Endothelial cell of umbilical vein (primary cell): ENCODE results near the gene UBC. TPM values are rescaled to one million over a fixed set of nuclear protein-coding genes. Genes with fewer than 3 reads are reported as not detected.

Source experiments
- BruUV-seq: library from RNA; stranded (reverse); fragments of 400-500 nt; replicated peaks from 2 replicates; lab custom pipeline; 2021; lab: Mats Ljungman, UMichigan
- CTCF ChIA-PET: fragments of 300-600, 350-600 bp; sonication (Branson Sonifier 250); formaldehyde crosslinking; loops from one replicate; lab custom pipeline; 2021; ENCODE audit warnings: antibody characterized with exemption, inconsistent platforms; lab: Charles Lee
- POLR2A ChIA-PET: fragments of 300-600, 350-600 bp; sonication (Branson Sonifier 250); formaldehyde crosslinking; loops from one replicate; lab custom pipeline; 2021; ENCODE audit warnings: antibody characterized with exemption, inconsistent platforms; lab: Charles Lee
- DNase-seq: peaks from one replicate; pipeline ENCODE4 v3.0.0-alpha.2; 2011; ENCODE audit warnings: low read depth, low spot score
- FAIRE-seq: peaks from 2 replicates; lab custom pipeline; 2011; peaks lifted over from hg19 to GRCh38; lab: Jason Lieb, UNC
- H2AFZ ChIP-seq: 2 replicates; pipeline ENCODE4 v1.6.0; 2012; ENCODE audit warnings: low read depth, low read length, control low read depth, inconsistent platforms
- H3K27ac ChIP-seq: 2 replicates; pipeline ENCODE4 v1.5.1; 2011; ENCODE audit warnings: low read depth, mild to moderate bottlenecking, control low read depth, low read length, moderate library complexity; ENCODE audit not compliant: insufficient read depth
- H3K27me3 ChIP-seq, 2 experiments: 2 replicates each; pipeline versions ENCODE4 v1.6.0 to v1.6.1; 2011; ENCODE audit warnings: low read length in 2 of 2, mixed read lengths in 1 of 2; ENCODE audit not compliant: control insufficient read depth in 2 of 2, insufficient read depth in 2 of 2
- H3K36me3 ChIP-seq, 2 experiments: 2 replicates in 1 of 2; 3 replicates in 1 of 2; pipeline ENCODE4 v1.5.1; 2011; ENCODE audit warnings: low read length in 2 of 2, mild to moderate bottlenecking in 1 of 2, moderate library complexity in 1 of 2; ENCODE audit not compliant: control insufficient read depth in 2 of 2, insufficient read depth in 2 of 2; ENCODE audit errors: extremely low read depth in 1 of 2
- H3K4me1 ChIP-seq: 3 replicates; pipeline ENCODE4 v1.5.1; 2011; ENCODE audit warnings: mild to moderate bottlenecking, low read length; ENCODE audit not compliant: control insufficient read depth, insufficient read depth; ENCODE audit errors: extremely low read depth
- H3K4me2 ChIP-seq: 2 replicates; pipeline ENCODE4 v1.6.1; 2011; ENCODE audit warnings: low read length, control low read depth, mixed read lengths; ENCODE audit not compliant: insufficient read depth
- H3K4me3 ChIP-seq, 3 experiments: fragments of 200-600 bp in 1 of 3; sonication (generic), shearing (Covaris generic) in 1 of 3; replicated peaks in 1 of 3; 2 replicates each; pipeline ENCODE4 v1.5.1; 2011 to 2016; ENCODE audit warnings: control low read depth in 3 of 3, low read length in 3 of 3, mild to moderate bottlenecking in 2 of 3, inconsistent platforms in 1 of 3, low read depth in 1 of 3, moderate library complexity in 1 of 3; ENCODE audit not compliant: insufficient read depth in 1 of 3
- H3K79me2 ChIP-seq: 2 replicates; pipeline ENCODE4 v1.6.0; 2012; ENCODE audit warnings: low read length, inconsistent platforms; ENCODE audit not compliant: control insufficient read depth, insufficient read depth
- H3K9ac ChIP-seq: replicated peaks from 2 replicates; pipeline ENCODE3; 2011; ENCODE audit warnings: low read length, control low read depth; ENCODE audit not compliant: insufficient read depth; ENCODE audit errors: extremely low read depth
- H3K9me1 ChIP-seq: replicated peaks from 3 replicates; pipeline ENCODE4 v1.6.0; 2011; ENCODE audit warnings: mild to moderate bottlenecking, low read length; ENCODE audit not compliant: control insufficient read depth, insufficient read depth; ENCODE audit errors: extremely low read depth
- H3K9me3 ChIP-seq: replicated peaks from 2 replicates; pipeline ENCODE4 v1.5.1; 2012; ENCODE audit warnings: low read length, inconsistent platforms; ENCODE audit not compliant: control insufficient read depth, insufficient read depth
- H4K20me1 ChIP-seq: replicated peaks from 2 replicates; pipeline ENCODE3; 2011; ENCODE audit warnings: mild to moderate bottlenecking, low read length; ENCODE audit not compliant: control insufficient read depth, insufficient read depth; ENCODE audit errors: extremely low read depth
- CTCF ChIP-seq, 2 donors: IDR thresholded peaks; 1 replicate in 1 of 2; 2 replicates in 1 of 2; pipeline ENCODE4 v1.5.1; 2011; ENCODE audit warnings: low read length in 2 of 2, mild to moderate bottlenecking in 2 of 2, moderate library complexity in 2 of 2, control low read depth in 1 of 2, inconsistent platforms in 1 of 2, low read depth in 1 of 2; ENCODE audit not compliant: insufficient read depth in 1 of 2; ENCODE audit errors: extremely low read depth in 1 of 2
- EZH2 ChIP-seq: IDR thresholded peaks from 2 replicates; pipeline ENCODE4 v1.6.1; 2012; ENCODE audit warnings: borderline replicate concordance, low read depth, mild to moderate bottlenecking, moderate library complexity, low read length, inconsistent platforms; ENCODE audit not compliant: severe bottlenecking
- FOS ChIP-seq: IDR thresholded peaks from 2 replicates; pipeline ENCODE4 v1.6.1; 2011; ENCODE audit warnings: mild to moderate bottlenecking, low read length, moderate library complexity, borderline replicate concordance; ENCODE audit not compliant: insufficient read depth
- GATA2 ChIP-seq: IDR thresholded peaks from 2 replicates; pipeline ENCODE4 v1.7.0; 2011; ENCODE audit warnings: low read depth, mild to moderate bottlenecking, moderate library complexity, mixed read lengths, low read length; ENCODE audit not compliant: insufficient read length, insufficient read depth
- JUN ChIP-seq: IDR thresholded peaks from 2 replicates; pipeline ENCODE4 v1.6.1; 2011; ENCODE audit warnings: borderline replicate concordance, low read depth; ENCODE audit not compliant: insufficient read length, insufficient read depth
- MYC ChIP-seq: IDR thresholded peaks from one replicate; pipeline ENCODE4 v1.6.1; 2011; ENCODE audit warnings: mild to moderate bottlenecking, low read depth, low read length
- POLR2A ChIP-seq: IDR thresholded peaks from 2 replicates; pipeline ENCODE4 v1.6.1; 2012; ENCODE audit warnings: low read depth, mild to moderate bottlenecking, control low read depth, low read length
- POLR2AphosphoS5 ChIP-seq: IDR thresholded peaks from 2 replicates; pipeline ENCODE4 v1.6.1; 2012; ENCODE audit warnings: low read depth, mild to moderate bottlenecking, control low read depth, low read length, moderate library complexity; ENCODE audit not compliant: insufficient read depth
- dilution Hi-C: fragments of 300-500 bp; cut with MboI; formaldehyde crosslinking; loops from one replicate; pipeline ENCODE4 v1.15.0; 2019; ENCODE audit warnings: low sequenced_read_pairs; ENCODE audit not compliant: extremely low pct_ligation_motif_present
- intact Hi-C: fragments of 100-400 bp; cut with micrococcal nuclease; formaldehyde crosslinking; loops from one replicate; pipeline ENCODE4 v1.10.0; 2022
- polyA plus RNA-seq, 4 experiments: library from polyadenylated mRNA; depleted of rRNA in 3 of 4; stranded (reverse) in 3 of 4; unstranded in 1 of 4; fragments of >200 nt; gene quantifications; 2 replicates each; pipeline versions ENCODE4 v1.2.1 to v1.2.3, GENCODE V29; 2011 to 2012; ENCODE audit warnings: missing spikeins in 1 of 4
- total RNA-seq: library from RNA; stranded (reverse); gene quantifications from 2 replicates; pipeline ENCODE4 v1.2.3, GENCODE V29; 2021
- TF ChIP-seq, protein P1 (sequence below): IDR thresholded peaks from 2 replicates; pipeline ENCODE4 v1.6.1; 2011; ENCODE audit not compliant: insufficient read depth, insufficient read length

Gene UBC
- total and polyA plus RNA-seq, 2 donors (not counting 3 experiments of a cell fraction or from before 2014, with no cell fraction given), result 875 to 1,305 TPM

DNA sequence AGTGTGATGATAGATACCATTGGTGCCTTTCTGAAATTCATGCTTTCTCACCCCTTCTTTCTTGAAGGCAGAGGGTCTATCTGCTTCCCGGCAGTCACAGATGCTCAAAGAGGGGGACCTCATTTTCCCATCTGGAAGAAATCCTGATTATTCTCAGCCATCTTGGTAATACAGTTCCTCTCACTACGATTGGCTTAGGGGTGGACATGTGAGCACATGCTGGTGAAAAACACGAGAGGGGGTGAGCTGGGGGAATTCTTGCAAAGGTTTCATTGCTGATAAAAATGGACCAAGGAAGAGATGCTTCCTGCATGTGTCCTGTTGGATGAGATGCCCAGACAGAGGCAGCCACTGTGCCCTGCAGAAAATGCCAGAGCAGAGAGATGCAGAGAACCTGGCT lies 37.0 kb downstream of the UBC start:
- BruUV-seq, result no TSS peak
- DNase-seq, result no peak
- Histone ChIP-seq H3K9ac (no peak overlapping the region), H3K4me2 (no peak overlapping the region), H3K9me3 (no peaks in the 10 kb centered on the region), H3K79me2 (no peaks in the 10 kb centered on the region), H2AFZ (no peak overlapping the region), H3K27ac (no peak overlapping the region), H4K20me1 (no peaks in the 10 kb centered on the region), H3K4me3 (no peak overlapping the region), H3K4me1 (peaks cover 9% of the 10 kb centered on the region), H3K36me3 (no peaks in the 10 kb centered on the region), H3K9me1 (no peaks in the 10 kb centered on the region), H3K27me3 (no peaks in the 10 kb centered on the region)
- intact Hi-C loops, result no loop called here
- no peak for FAIRE-seq
- dilution Hi-C loops, result no loop called here
- CTCF ChIA-PET, result no interaction called here
- POLR2A ChIA-PET, result no interaction called here
- TF ChIP-seq, protein P1, sequence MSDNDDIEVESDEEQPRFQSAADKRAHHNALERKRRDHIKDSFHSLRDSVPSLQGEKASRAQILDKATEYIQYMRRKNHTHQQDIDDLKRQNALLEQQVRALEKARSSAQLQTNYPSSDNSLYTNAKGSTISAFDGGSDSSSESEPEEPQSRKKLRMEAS, result no peak
- TF ChIP-seq CTCF (IDR thresholded peaks at IDR 0.05; ENCODE audit: extremely low read depth in 1 of 2, insufficient read depth in 1 of 2, low read depth in 1 of 2, low read length in 2 of 2), result no peak
- TF ChIP-seq POLR2A, result no peak
- TF ChIP-seq FOS, result no peak
- TF ChIP-seq JUN, result no peak

- no peak overlapping the region for H3K9ac ChIP-seq
- H3K4me1 ChIP-seq, result peaks cover 5% of the 10 kb centered on the region
- CTCF ChIA-PET, result no interaction called here
- DNase-seq (no peak), FAIRE-seq (no peak)
- H4K20me1 ChIP-seq, result no peaks in the 10 kb centered on the region
- no peaks in the 10 kb centered on the region for H3K9me1 ChIP-seq
- BruUV-seq, result no TSS peak
- H3K4me2 ChIP-seq, result no peak overlapping the region
- POLR2A ChIA-PET, result no interaction called here
- no peak overlapping the region for H2AFZ ChIP-seq
- no peak for TF ChIP-seq MYC
- TF ChIP-seq CTCF (IDR thresholded peaks at IDR 0.05; ENCODE audit: extremely low read depth in 1 of 2, insufficient read depth in 1 of 2, low read depth in 1 of 2, low read length in 2 of 2), result no peak
- TF ChIP-seq EZH2, result no peak
- no peak for TF ChIP-seq GATA2
- TF ChIP-seq, protein P1, result no peak
- TF ChIP-seq JUN, result no peak
- no peak for TF ChIP-seq POLR2AphosphoS5
- TF ChIP-seq FOS, result no peak
- TF ChIP-seq POLR2A, result no peak
- dilution Hi-C loops (no loop called here), intact Hi-C loops (no loop called here)
- H3K4me3 ChIP-seq, result no peak overlapping the region
- no peaks in the 10 kb centered on the region for H3K36me3 ChIP-seq
- no peaks in the 10 kb centered on the region for H3K9me3 ChIP-seq
- no peaks in the 10 kb centered on the region for H3K79me2 ChIP-seq
- H3K27ac ChIP-seq, result no peak overlapping the region
- H3K27me3 ChIP-seq, result no peaks in the 10 kb centered on the region
These were observed 38.3 kb downstream of the UBC start for GRCh38 chr12:124876171-124876570.
